ENCODE measurements around the gene MACROH2A1. TPM values are rescaled to one million over a fixed set of nuclear protein-coding genes. Genes with fewer than 3 reads are reported as not detected.

The MACROH2A1 gene
- total RNA-seq, 1 experiment from 2014 or later, result 236 TPM

GRCh38 chr5:135434591-135435466, 35.8 kb upstream of the MACROH2A1 start:
- CTCF ChIA-PET, result interaction anchor here (1.3 kb wide), 2 partner anchors 9 to 119 kb away, joined by 3 to 4 read pairs; no protein-coding TSS in a partner anchor
- H3K27me3 ChIP-seq (replicated peaks; ENCODE audit: control insufficient read depth, insufficient read depth, low read length), result no peaks in the 10 kb centered on the region
- H3K4me3 ChIP-seq (ENCODE audit: low read depth, low read length), result no peak overlapping the region
- no peaks in the 10 kb centered on the region for H3K9me3 Mint-ChIP-seq (ENCODE audit: unreplicated experiment)
- no peaks in the 10 kb centered on the region for H3K9me3 ChIP-seq
- no peaks in the 10 kb centered on the region for H3K36me3 ChIP-seq (ENCODE audit: control insufficient read depth, insufficient read depth, low read length)
- no peak overlapping the region for H3K4me3 Mint-ChIP-seq (ENCODE audit: unreplicated experiment)
- POLR2A ChIA-PET, result no interaction called here
- TF ChIP-seq CTCF (IDR thresholded peaks at IDR 0.05; ENCODE audit: insufficient read depth in 1 of 2, low read depth in 1 of 2, low read length in 1 of 2, severe bottlenecking in 1 of 2, unreplicated experiment in 1 of 2), result no peak
- no peaks in the 10 kb centered on the region for H3K36me3 Mint-ChIP-seq (ENCODE audit: insufficient read depth, unreplicated experiment)
- no TSS peak for BruUV-seq (replicated peaks)
- intact Hi-C loops (cut with micrococcal nuclease; ENCODE audit: unreplicated experiment), result no loop called here
- H3K4me1 Mint-ChIP-seq (ENCODE audit: low read depth, unreplicated experiment), result peaks cover 8% of the 10 kb centered on the region
- DNase-seq, result peak; percentile 41 to 69
- peaks cover 27% of the 10 kb centered on the region for H3K4me1 ChIP-seq
- no peak overlapping the region for H3K27ac Mint-ChIP-seq (ENCODE audit: unreplicated experiment)
- no peaks in the 10 kb centered on the region for H3K27me3 Mint-ChIP-seq (ENCODE audit: insufficient read depth, unreplicated experiment)

DNA sequence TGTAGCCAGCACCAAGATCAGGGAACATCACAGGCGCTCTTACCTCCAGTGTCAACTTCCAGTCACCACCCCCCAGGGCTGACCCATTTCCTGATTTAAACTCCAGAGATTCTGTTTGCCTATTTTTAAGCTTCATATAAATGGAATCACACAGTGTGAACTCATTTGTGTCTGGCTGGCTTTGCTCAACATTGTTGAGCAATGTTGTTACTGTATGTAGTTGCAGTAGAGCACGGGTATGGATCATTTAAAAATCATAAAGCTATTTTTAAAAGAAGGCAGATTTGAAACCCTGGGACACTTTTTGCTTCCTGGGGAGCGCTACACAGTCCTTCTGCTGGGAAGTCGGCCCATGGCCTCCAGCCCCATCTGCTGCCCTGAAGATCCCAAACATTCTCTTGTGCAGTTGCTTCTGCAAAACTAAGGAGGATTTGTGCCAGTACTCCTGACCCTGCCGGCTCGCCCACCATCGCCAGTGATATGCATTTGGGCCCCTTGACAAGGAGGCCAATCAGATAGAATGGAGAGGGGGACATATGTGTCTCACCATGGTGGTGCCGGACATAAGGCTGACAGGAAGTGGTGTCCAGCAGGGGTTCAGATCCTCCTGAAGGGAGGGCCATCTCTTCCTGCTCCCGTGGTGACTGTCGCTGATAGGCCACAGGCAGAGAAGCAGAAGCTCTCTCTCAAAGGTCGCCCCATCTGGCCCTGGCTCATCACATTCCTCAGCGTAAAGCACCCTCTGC, 34.8 kb upstream of the MACROH2A1 start:
- Histone ChIP-seq H3K4me3 (ENCODE audit: low read depth, low read length) (no peak overlapping the region), H3K4me1 (peaks cover 27% of the 10 kb centered on the region), H3K9me3 (peaks cover 1% of the 10 kb centered on the region; the same call in 1 of the 2 replicates), H3K36me3 (ENCODE audit: control insufficient read depth, insufficient read depth, low read length) (no peaks in the 10 kb centered on the region), H3K27me3 (replicated peaks; ENCODE audit: control insufficient read depth, insufficient read depth, low read length) (no peaks in the 10 kb centered on the region)
- Mint-ChIP-seq H3K9me3 (ENCODE audit: unreplicated experiment) (peaks cover 6% of the 10 kb centered on the region), H3K27me3 (ENCODE audit: insufficient read depth, unreplicated experiment) (no peaks in the 10 kb centered on the region), H3K4me1 (ENCODE audit: low read depth, unreplicated experiment) (peaks cover 8% of the 10 kb centered on the region), H3K27ac (ENCODE audit: unreplicated experiment) (no peak overlapping the region), H3K4me3 (ENCODE audit: unreplicated experiment) (no peak overlapping the region), H3K36me3 (ENCODE audit: insufficient read depth, unreplicated experiment) (no peaks in the 10 kb centered on the region)
- no peak for TF ChIP-seq CTCF (IDR thresholded peaks at IDR 0.05; ENCODE audit: insufficient read depth in 1 of 2, low read depth in 1 of 2, low read length in 1 of 2, severe bottlenecking in 1 of 2, unreplicated experiment in 1 of 2)
- BruUV-seq (replicated peaks), result no TSS peak
- intact Hi-C loops (cut with micrococcal nuclease; ENCODE audit: unreplicated experiment), result no loop called here
- no peak for DNase-seq
- ChIA-PET CTCF (interaction anchor here (0.6 to 1.3 kb wide), 2 partner anchors 9 to 120 kb away, joined by 3 read pairs; no protein-coding TSS in a partner anchor), POLR2A (no interaction called here)

GRCh38 chr5:135432113-135432512, 33.1 kb upstream of the MACROH2A1 start:
- Histone ChIP-seq H3K4me3 (ENCODE audit: low read depth, low read length) (no peak overlapping the region), H3K36me3 (ENCODE audit: control insufficient read depth, insufficient read depth, low read length) (no peaks in the 10 kb centered on the region), H3K4me1 (peaks cover 20% of the 10 kb centered on the region), H3K9me3 (peaks cover 10% of the 10 kb centered on the region; the same call in 1 of the 2 replicates), H3K27me3 (replicated peaks; ENCODE audit: control insufficient read depth, insufficient read depth, low read length) (no peaks in the 10 kb centered on the region)
- H3K27ac Mint-ChIP-seq (ENCODE audit: unreplicated experiment), result no peak overlapping the region
- H3K4me1 Mint-ChIP-seq (ENCODE audit: low read depth, unreplicated experiment), result peaks cover 8% of the 10 kb centered on the region
- DNase-seq, result no peak
- TF ChIP-seq CTCF (IDR thresholded peaks at IDR 0.05; ENCODE audit: insufficient read depth in 1 of 2, low read depth in 1 of 2, low read length in 1 of 2, severe bottlenecking in 1 of 2, unreplicated experiment in 1 of 2), result no peak
- peaks cover 14% of the 10 kb centered on the region for H3K9me3 Mint-ChIP-seq (ENCODE audit: unreplicated experiment)
- no peaks in the 10 kb centered on the region for H3K27me3 Mint-ChIP-seq (ENCODE audit: insufficient read depth, unreplicated experiment)
- POLR2A ChIA-PET, result no interaction called here
- intact Hi-C loops (cut with micrococcal nuclease; ENCODE audit: unreplicated experiment), result no loop called here
- CTCF ChIA-PET, result no interaction called here
- H3K4me3 Mint-ChIP-seq (ENCODE audit: unreplicated experiment), result no peak overlapping the region
- no peaks in the 10 kb centered on the region for H3K36me3 Mint-ChIP-seq (ENCODE audit: insufficient read depth, unreplicated experiment)
- no TSS peak for BruUV-seq (replicated peaks)

Measured in Caco-2 (cell line).